ENCODE results near the gene TROAP. TPM values are rescaled to one million over a fixed set of nuclear protein-coding genes. Genes with fewer than 3 reads are reported as not detected.

Gene TROAP
- total RNA-seq, 1 experiment from 2014 or later: 75.3 TPM

DNA sequence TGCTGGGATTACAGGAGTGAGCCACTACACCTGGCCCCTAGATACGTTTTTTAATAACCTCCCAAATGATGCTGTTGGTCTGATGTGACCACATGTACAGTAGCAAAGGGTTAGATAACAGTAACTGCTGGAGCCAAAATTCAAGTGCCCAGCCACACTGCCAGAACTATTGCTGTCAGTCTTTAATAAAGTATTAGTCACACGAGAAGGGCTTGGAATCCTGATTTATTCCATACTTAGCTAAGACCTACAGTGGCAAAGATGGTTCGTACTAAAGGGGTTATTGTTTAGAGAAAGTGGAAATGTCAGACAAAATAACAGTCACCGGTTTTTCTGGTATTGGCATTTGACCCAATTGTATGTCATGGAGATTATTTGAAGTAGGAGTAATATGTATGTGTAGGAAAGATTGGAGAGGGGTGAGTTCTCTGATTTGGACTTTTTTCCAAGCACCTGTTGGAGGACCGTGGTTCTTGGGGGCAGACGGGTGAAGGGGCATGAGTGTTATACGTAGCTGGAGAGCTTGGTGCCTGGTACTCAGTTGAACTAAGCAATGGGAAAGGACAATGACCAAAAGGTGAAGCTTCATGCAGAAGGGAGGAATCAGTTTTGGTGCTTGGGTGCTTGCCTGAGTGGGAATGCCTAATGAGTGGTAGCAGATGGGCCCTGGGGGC lies 48.5 kb upstream of the TROAP start:
- Histone ChIP-seq H2BK5ac (ENCODE audit: insufficient read length, low read length) (no peak overlapping the region), H2BK20ac (ENCODE audit: low read depth, low read length, poor library complexity, severe bottlenecking) (no peak overlapping the region), H4K8ac (replicated peaks; ENCODE audit: insufficient read length, low read depth, low read length) (no peak overlapping the region), H3K23ac (ENCODE audit: insufficient read length, low read depth, low read length) (no peak overlapping the region), H3K27me3 (ENCODE audit: insufficient read depth, low read length) (no peaks in the 10 kb centered on the region), H3K23me2 (ENCODE audit: insufficient read length, low read depth, low read length, poor library complexity, severe bottlenecking) (no peaks in the 10 kb centered on the region), H3K79me1 (ENCODE audit: insufficient read depth, low read depth, low read length, poor library complexity, severe bottlenecking) (no peaks in the 10 kb centered on the region), H3K4me1 (ENCODE audit: insufficient read depth, low read length) (no peaks in the 10 kb centered on the region; the same call in 1 of the 2 replicates), H3K9me3 (ENCODE audit: control insufficient read depth, low read depth, low read length) (no peaks in the 10 kb centered on the region), H2AK5ac (ENCODE audit: insufficient read length, low read length) (no peak overlapping the region), H2BK120ac (ENCODE audit: low read depth, low read length, poor library complexity, severe bottlenecking) (no peak overlapping the region), H4K5ac (ENCODE audit: insufficient read length, low read depth, low read length) (no peak overlapping the region), H2BK12ac (ENCODE audit: insufficient read length, low read depth, low read length) (no peak overlapping the region), H3K18ac (ENCODE audit: insufficient read length, low read depth, low read length) (no peak overlapping the region), H3K9ac (ENCODE audit: extremely low read depth, insufficient read length, low read length) (no peak overlapping the region), H3K4me2 (ENCODE audit: insufficient read depth, insufficient read length, low read length) (no peak overlapping the region), H3K27ac (ENCODE audit: insufficient read length, low read depth, low read length) (no peak overlapping the region), H3K4ac (ENCODE audit: low read depth, low read length) (no peak overlapping the region), H4K20me1 (ENCODE audit: control insufficient read depth, insufficient read depth, insufficient read length) (peaks cover 4% of the 10 kb centered on the region), H3K14ac (ENCODE audit: insufficient read depth, low read length) (no peak overlapping the region), H3K79me2 (ENCODE audit: insufficient read depth, low read length) (no peaks in the 10 kb centered on the region), H2AFZ (ENCODE audit: low read length) (no peak overlapping the region), H4K91ac (ENCODE audit: insufficient read length, low read depth, low read length) (no peak overlapping the region), H3T11ph (ENCODE audit: low read length) (no peak overlapping the region), H3K56ac (ENCODE audit: insufficient read length, low read depth, low read length) (no peak overlapping the region), H2BK15ac (ENCODE audit: low read depth, low read length) (no peak overlapping the region)
- H3K9me3 Mint-ChIP-seq: no peaks in the 10 kb centered on the region
- no peak overlapping the region for H3K4me3 Mint-ChIP-seq
- peaks cover 4 to 5% of the 10 kb centered on the region in 2 experiments for H3K4me1 Mint-ChIP-seq
- H3K27ac Mint-ChIP-seq: peak overlapping the region in 1 of 3 experiments; percentile 75; a peak in 3 of 7 replicates
- H3K36me3 Mint-ChIP-seq (ENCODE audit: insufficient read depth in 1 of 3, low read depth in 3 of 3): peaks cover 28 to 43% (median 41%) of the 10 kb centered on the region in 3 experiments
- WGBS (ENCODE audit: extremely low coverage, insufficient read length, low lambda C conversion rate): no CpG with 5 or more reads among the region's 7 CpGs
- DNase-seq: no peak
- TF ChIP-seq, protein P1, sequence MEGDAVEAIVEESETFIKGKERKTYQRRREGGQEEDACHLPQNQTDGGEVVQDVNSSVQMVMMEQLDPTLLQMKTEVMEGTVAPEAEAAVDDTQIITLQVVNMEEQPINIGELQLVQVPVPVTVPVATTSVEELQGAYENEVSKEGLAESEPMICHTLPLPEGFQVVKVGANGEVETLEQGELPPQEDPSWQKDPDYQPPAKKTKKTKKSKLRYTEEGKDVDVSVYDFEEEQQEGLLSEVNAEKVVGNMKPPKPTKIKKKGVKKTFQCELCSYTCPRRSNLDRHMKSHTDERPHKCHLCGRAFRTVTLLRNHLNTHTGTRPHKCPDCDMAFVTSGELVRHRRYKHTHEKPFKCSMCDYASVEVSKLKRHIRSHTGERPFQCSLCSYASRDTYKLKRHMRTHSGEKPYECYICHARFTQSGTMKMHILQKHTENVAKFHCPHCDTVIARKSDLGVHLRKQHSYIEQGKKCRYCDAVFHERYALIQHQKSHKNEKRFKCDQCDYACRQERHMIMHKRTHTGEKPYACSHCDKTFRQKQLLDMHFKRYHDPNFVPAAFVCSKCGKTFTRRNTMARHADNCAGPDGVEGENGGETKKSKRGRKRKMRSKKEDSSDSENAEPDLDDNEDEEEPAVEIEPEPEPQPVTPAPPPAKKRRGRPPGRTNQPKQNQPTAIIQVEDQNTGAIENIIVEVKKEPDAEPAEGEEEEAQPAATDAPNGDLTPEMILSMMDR (conservative IDR thresholded peaks at IDR 0.05): no peak
- no peaks in the 10 kb centered on the region; the same call in 1 of the 2 replicates for H3K27me3 Mint-ChIP-seq (ENCODE audit: low read depth)

Measured in H9 (cell line).